OCI-LY1 (cell line): Measurements from ENCODE around the gene TMEM187.
A peak's percentile ranks its signal among the peaks of the same experiment; 100 is the strongest.

Source experiments
- H2AFZ ChIP-seq: fragments of 200-600 bp; sonication (generic), shearing (Covaris generic); 2 replicates; pipeline ENCODE4 v1.6.0; 2014; ENCODE audit warnings: antibody characterized with exemption, mild to moderate bottlenecking, low read length
- H3F3A ChIP-seq: fragments of 200-600 bp; sonication (generic), shearing (Covaris generic); 2 replicates; pipeline ENCODE4 v1.6.0; 2014; ENCODE audit warnings: mild to moderate bottlenecking, antibody characterized with exemption, low read length, moderate library complexity; ENCODE audit not compliant: insufficient read depth
- H3K27ac ChIP-seq: fragments of 200-600 bp; sonication (generic); 2 replicates; pipeline ENCODE4 v1.5.1; 2014; ENCODE audit warnings: low read length, mixed run types, mild to moderate bottlenecking, low read depth; ENCODE audit not compliant: poor library complexity, severe bottlenecking
- H3K27me3 ChIP-seq: fragments of 200-600 bp; sonication (generic); 2 replicates; pipeline ENCODE4 v1.6.0; 2014; ENCODE audit warnings: antibody characterized with exemption, mild to moderate bottlenecking, low read length, moderate library complexity; ENCODE audit not compliant: insufficient read depth
- H3K36me3 ChIP-seq: fragments of 200-600 bp; sonication (generic); 2 replicates; pipeline ENCODE4 v1.6.1; 2014; ENCODE audit warnings: mild to moderate bottlenecking, antibody characterized with exemption, low read length, moderate library complexity, mixed read lengths; ENCODE audit not compliant: insufficient read depth
- H3K4me1 ChIP-seq: fragments of 200-600 bp; sonication (generic); 2 replicates; pipeline ENCODE4 v1.5.1; 2014; ENCODE audit warnings: mild to moderate bottlenecking, low read length, moderate library complexity; ENCODE audit not compliant: insufficient read depth, severe bottlenecking
- H3K4me2 ChIP-seq: fragments of 200-600 bp; sonication (generic), shearing (Covaris generic); 2 replicates; pipeline ENCODE4 v1.6.1; 2014; ENCODE audit warnings: low read length
- H3K4me3 ChIP-seq: fragments of 200-600 bp; sonication (generic); 2 replicates; pipeline ENCODE4 v1.5.1; 2014; ENCODE audit warnings: low read length, low read depth, mild to moderate bottlenecking, mixed read lengths; ENCODE audit not compliant: poor library complexity, severe bottlenecking
- H3K79me2 ChIP-seq: fragments of 200-600 bp; shearing (Covaris generic); 2 replicates; pipeline ENCODE4 v1.6.1; 2016; ENCODE audit warnings: mixed run types, low read length, mixed read lengths; ENCODE audit not compliant: insufficient read depth
- H3K9ac ChIP-seq: fragments of 200-600 bp; sonication (generic), shearing (Covaris generic); 2 replicates; pipeline ENCODE4 v1.6.1; 2014; ENCODE audit warnings: mild to moderate bottlenecking, low read length, mixed read lengths
- H3K9me2 ChIP-seq: fragments of 200-600 bp; sonication (generic), shearing (Covaris generic); 2 replicates; pipeline ENCODE4 v1.6.1; 2014; ENCODE audit warnings: low read depth, mild to moderate bottlenecking, low read length, mixed read lengths
- H3K9me3 ChIP-seq: fragments of 200-600 bp; shearing (Covaris generic); 2 replicates; pipeline ENCODE4 v1.6.1; 2014; ENCODE audit warnings: low read length, mixed read lengths
- H4K20me1 ChIP-seq: fragments of 200-600 bp; sonication (generic), shearing (Covaris generic); 2 replicates; pipeline ENCODE4 v1.6.0; 2016; ENCODE audit warnings: mild to moderate bottlenecking, low read length; ENCODE audit not compliant: insufficient read depth
- CTCF ChIP-seq: fragments of 200-600 bp; sonication (generic), shearing (Covaris generic); IDR thresholded peaks from 2 replicates; pipeline ENCODE4 v1.5.1; 2017; ENCODE audit warnings: mild to moderate bottlenecking, antibody characterized with exemption, low read length, moderate library complexity, mixed read lengths
- EZH2 ChIP-seq: fragments of 200-600 bp; sonication (generic), shearing (Covaris generic); IDR thresholded peaks from 2 replicates; pipeline ENCODE4 v1.8.0; 2017; ENCODE audit warnings: borderline replicate concordance, mixed run types, mild to moderate bottlenecking, antibody characterized with exemption, low read length, moderate library complexity, mixed read lengths

TMEM187 gene

GRCh38 chrX:153981771-153982533 is 9.4 kb downstream of the TMEM187 start:
- Histone ChIP-seq H3K79me2 (no peaks in the 10 kb centered on the region), H3K4me1 (peaks cover 47% of the 10 kb centered on the region), H3K27me3 (no peaks in the 10 kb centered on the region), H3K4me2 (no peak overlapping the region), H3K9me2 (no peaks in the 10 kb centered on the region), H3F3A (no peaks in the 10 kb centered on the region), H3K36me3 (no peaks in the 10 kb centered on the region), H3K27ac (peak overlapping the region; percentile 73), H2AFZ (no peak overlapping the region), H3K9ac (no peak overlapping the region), H3K9me3 (no peaks in the 10 kb centered on the region), H3K4me3 (no peak overlapping the region), H4K20me1 (no peaks in the 10 kb centered on the region)
- TF ChIP-seq EZH2, result no peak

- Histone ChIP-seq H3K36me3 (no peaks in the 10 kb centered on the region), H3F3A (no peaks in the 10 kb centered on the region), H3K27me3 (no peaks in the 10 kb centered on the region), H3K4me2 (no peak overlapping the region), H3K4me1 (peaks cover 47% of the 10 kb centered on the region), H2AFZ (no peak overlapping the region), H3K9me3 (no peaks in the 10 kb centered on the region), H3K4me3 (no peak overlapping the region), H3K79me2 (no peaks in the 10 kb centered on the region), H3K9ac (no peak overlapping the region), H3K27ac (peak overlapping the region; percentile 97), H4K20me1 (no peaks in the 10 kb centered on the region), H3K9me2 (no peaks in the 10 kb centered on the region)
- TF ChIP-seq CTCF, result no peak
- no peak for TF ChIP-seq EZH2
These were observed 10.8 kb downstream of the TMEM187 start for GRCh38 chrX:153983321-153983801.

- TF ChIP-seq CTCF (no peak), EZH2 (no peak)
- Histone ChIP-seq H4K20me1 (no peaks in the 10 kb centered on the region), H3K27ac (peak overlapping the region; percentile 97)
These were observed 12.0 kb downstream of the TMEM187 start for GRCh38 chrX:153984351-153985178.

More at GRCh38 chrX:153984351-153985178, 12.0 kb downstream of the TMEM187 start:
- peak overlapping the region; percentile 44 for H3K4me3 ChIP-seq
- peak overlapping the region; percentile 75 for H3K9ac ChIP-seq
- H3K9me3 ChIP-seq, result no peaks in the 10 kb centered on the region
- peak overlapping the region; percentile 68 for H3K4me2 ChIP-seq
- no peaks in the 10 kb centered on the region for H3K36me3 ChIP-seq
- no peak overlapping the region for H2AFZ ChIP-seq
- H3K4me1 ChIP-seq, result peaks cover 51% of the 10 kb centered on the region
- H3K9me2 ChIP-seq, result no peaks in the 10 kb centered on the region
- H3K79me2 ChIP-seq, result no peaks in the 10 kb centered on the region
- H3K27me3 ChIP-seq, result no peaks in the 10 kb centered on the region
- H3F3A ChIP-seq, result no peaks in the 10 kb centered on the region
